Suprapubic skin (tissue), 4 donors: ENCODE measurements around the gene HSPG2. TPM values are rescaled to one million over a fixed set of nuclear protein-coding genes. Genes with fewer than 3 reads are reported as not detected.
"Not testable (repeated sequence)": the region's sequence is repeated elsewhere in the genome, so short reads cannot be mapped to it uniquely, and the experiment has no call there.

ENCODE experiments used
- DNase-seq, 2 donors: peaks; one replicate each; pipeline ENCODE4 v3.0.0-alpha.2; 2019; ENCODE audit warnings: low spot score in 2 of 2
- H3K27ac ChIP-seq: fragments of 200-600 bp; sonication (generic); one replicate; pipeline ENCODE4 v1.5.1; 2019
- H3K27me3 ChIP-seq: fragments of 200-600 bp; sonication (generic); one replicate; pipeline ENCODE4 v1.5.1; 2019
- H3K36me3 ChIP-seq: fragments of 200-600 bp; sonication (generic); one replicate; pipeline ENCODE4 v1.5.1; 2019
- H3K4me1 ChIP-seq: fragments of 200-600 bp; sonication (generic); one replicate; pipeline ENCODE4 v1.5.1; 2019
- H3K4me3 ChIP-seq: fragments of 200-600 bp; sonication (generic); one replicate; pipeline ENCODE4 v1.5.1; 2019; ENCODE audit warnings: mild to moderate bottlenecking
- H3K9me3 ChIP-seq: fragments of 200-600 bp; sonication (generic); one replicate; pipeline ENCODE4 v1.5.1; 2019
- EP300 ChIP-seq: sonication (generic); formaldehyde crosslinking; IDR thresholded peaks from one replicate; pipeline ENCODE4 v1.6.1; 2017; ENCODE audit warnings: antibody characterized with exemption
- POLR2A ChIP-seq, 2 donors: fragments of 450-650 bp; IDR thresholded peaks; one replicate each; pipeline ENCODE4 v1.6.1; 2017; ENCODE audit warnings: antibody characterized with exemption in 2 of 2, mild to moderate bottlenecking in 2 of 2, moderate library complexity in 2 of 2
- POLR2AphosphoS5 ChIP-seq, 3 donors: sonication (generic); formaldehyde crosslinking; IDR thresholded peaks; one replicate each; pipeline ENCODE4 v1.6.1; 2017; ENCODE audit warnings: antibody characterized with exemption in 3 of 3
- WGBS: methylation state at CpG from one replicate; pipeline ENCODE4 v1.1.5; 2018; 5-methylcytosine and 5-hydroxymethylcytosine counted together
- total RNA-seq, 4 donors: library from RNA; depleted of rRNA; stranded (reverse); fragments of >200 nt; gene quantifications; one replicate each; pipeline ENCODE4 v1.1.0, GENCODE V29; 2016
- TF ChIP-seq, protein P1 (sequence below), 2 donors: fragments of 200-600 bp in 1 of 2; fragments of 450-650 bp in 1 of 2; sonication (generic) in 1 of 2; IDR thresholded peaks; one replicate each; pipeline ENCODE4 v1.5.1; 2016 to 2019; ENCODE audit warnings: antibody characterized with exemption in 2 of 2, mild to moderate bottlenecking in 1 of 2, moderate library complexity in 1 of 2

HSPG2 gene
- total RNA-seq, 4 donors from 2014 or later, result 97.5 to 164 (median 131) TPM

DNA sequence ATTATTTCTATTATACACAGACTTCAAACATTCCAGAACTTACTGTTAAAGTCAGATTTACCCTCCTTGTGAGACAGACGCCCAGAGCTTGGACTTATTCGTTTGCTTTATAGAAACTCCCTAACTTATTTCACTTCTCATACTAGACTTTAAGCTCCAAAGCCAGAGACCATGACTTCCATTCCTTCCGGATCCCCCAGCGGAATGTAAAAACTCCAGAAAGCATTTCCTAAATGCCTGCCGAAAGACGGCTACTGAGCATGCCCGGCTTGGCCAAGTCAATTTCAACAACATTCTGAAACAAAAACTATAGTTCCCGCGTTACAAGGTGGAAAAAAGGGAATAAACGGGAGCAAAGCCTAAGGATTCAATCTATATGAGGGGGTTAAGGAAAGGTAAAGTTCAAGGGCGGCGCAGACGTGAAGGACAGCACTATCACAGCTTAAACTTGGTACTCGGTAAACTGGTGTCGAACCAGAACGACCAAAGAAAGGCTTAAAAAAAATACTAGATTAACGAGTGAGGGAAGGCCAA, 155.2 kb downstream of the HSPG2 start:
- Histone ChIP-seq H3K9me3 (no peaks in the 10 kb centered on the region), H3K4me3 (peak overlapping the region; percentile 93), H3K4me1 (peaks cover 32% of the 10 kb centered on the region), H3K27ac (peak overlapping the region; percentile 100), H3K27me3 (no peaks in the 10 kb centered on the region), H3K36me3 (no peaks in the 10 kb centered on the region)
- TF ChIP-seq POLR2A (IDR thresholded peaks at IDR 0.05) (no peak), POLR2AphosphoS5 (IDR thresholded peaks at IDR 0.05) (no peak), EP300 (no peak)
- TF ChIP-seq, protein P1, sequence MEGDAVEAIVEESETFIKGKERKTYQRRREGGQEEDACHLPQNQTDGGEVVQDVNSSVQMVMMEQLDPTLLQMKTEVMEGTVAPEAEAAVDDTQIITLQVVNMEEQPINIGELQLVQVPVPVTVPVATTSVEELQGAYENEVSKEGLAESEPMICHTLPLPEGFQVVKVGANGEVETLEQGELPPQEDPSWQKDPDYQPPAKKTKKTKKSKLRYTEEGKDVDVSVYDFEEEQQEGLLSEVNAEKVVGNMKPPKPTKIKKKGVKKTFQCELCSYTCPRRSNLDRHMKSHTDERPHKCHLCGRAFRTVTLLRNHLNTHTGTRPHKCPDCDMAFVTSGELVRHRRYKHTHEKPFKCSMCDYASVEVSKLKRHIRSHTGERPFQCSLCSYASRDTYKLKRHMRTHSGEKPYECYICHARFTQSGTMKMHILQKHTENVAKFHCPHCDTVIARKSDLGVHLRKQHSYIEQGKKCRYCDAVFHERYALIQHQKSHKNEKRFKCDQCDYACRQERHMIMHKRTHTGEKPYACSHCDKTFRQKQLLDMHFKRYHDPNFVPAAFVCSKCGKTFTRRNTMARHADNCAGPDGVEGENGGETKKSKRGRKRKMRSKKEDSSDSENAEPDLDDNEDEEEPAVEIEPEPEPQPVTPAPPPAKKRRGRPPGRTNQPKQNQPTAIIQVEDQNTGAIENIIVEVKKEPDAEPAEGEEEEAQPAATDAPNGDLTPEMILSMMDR (IDR thresholded peaks at IDR 0.05), result no peak
- 0% methylated on average over 17 of the region's 17 CpGs for WGBS
- no peak for DNase-seq

DNA sequence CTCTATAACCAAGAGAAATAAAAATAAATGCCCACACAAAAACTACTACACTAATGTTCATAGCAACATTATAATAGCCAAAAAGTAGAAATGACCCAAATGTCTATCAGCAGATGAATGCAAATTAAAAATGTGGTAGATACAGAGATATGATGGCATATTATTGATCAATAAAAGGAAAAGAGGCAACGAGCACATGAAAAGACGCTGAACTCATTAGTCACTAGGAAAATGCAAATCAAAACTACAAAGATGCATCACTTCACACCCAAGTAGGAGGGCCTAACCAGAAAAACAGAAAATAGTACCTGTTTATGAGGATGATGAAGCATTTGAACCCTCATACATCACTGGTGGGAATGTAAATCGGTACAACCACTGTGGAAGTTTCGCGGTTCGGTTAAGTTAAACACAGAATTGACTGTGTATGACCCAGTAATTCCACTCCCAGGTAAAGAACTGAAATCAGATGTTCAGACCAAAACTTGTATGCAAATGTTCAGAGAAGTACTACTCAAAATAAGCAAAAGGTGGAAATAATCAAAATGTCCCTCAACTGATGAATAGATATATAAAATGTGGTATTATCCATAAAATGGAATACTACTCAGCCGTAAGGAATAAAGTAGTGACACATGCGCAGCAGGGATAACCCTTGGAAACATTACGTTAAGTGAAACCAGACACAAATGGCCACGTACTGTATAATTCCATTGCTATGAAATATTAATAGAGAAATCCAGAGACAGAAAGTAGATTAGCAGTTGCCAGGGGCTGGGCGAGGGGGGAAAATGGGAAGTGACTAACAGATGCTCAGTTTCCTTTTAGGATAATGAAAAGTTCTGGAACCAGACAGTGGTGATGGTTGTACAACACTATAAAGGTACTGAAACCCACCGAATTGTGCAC, 157.2 kb downstream of the HSPG2 start:
- no peak overlapping the region for H3K27ac ChIP-seq
- 76% methylated on average over 12 of the region's 12 CpGs for WGBS

DNA sequence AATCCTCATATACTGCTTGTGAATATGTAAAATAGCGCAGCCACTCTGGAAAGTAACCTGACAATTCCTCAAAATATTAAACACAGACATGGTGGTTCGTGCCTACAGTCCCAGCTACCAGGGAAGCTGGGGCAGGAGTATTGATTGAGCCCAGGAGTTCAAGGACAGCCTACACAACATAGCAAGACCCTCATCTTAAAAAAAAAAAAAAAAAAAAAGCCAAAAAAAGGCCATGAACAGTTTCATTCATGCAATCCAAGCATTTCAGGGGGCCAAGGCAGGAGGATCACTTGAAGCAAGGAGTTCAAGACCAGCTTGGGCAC, 158.7 kb downstream of the HSPG2 start:
- Histone ChIP-seq H3K4me1 (peaks cover 30% of the 10 kb centered on the region), H3K36me3 (no peaks in the 10 kb centered on the region), H3K9me3 (no peaks in the 10 kb centered on the region), H3K27ac (no peak overlapping the region), H3K27me3 (no peaks in the 10 kb centered on the region), H3K4me3 (no peak overlapping the region)
- WGBS, result 92% methylated on average over 2 of the region's 2 CpGs
- no peak for TF ChIP-seq POLR2AphosphoS5 (IDR thresholded peaks at IDR 0.05)
- no peak for DNase-seq

More for the DNA sequence above, 157.2 kb downstream of the HSPG2 start:
- no peaks in the 10 kb centered on the region for H3K36me3 ChIP-seq
- DNase-seq, result no peak
- H3K27me3 ChIP-seq, result no peaks in the 10 kb centered on the region
- H3K9me3 ChIP-seq, result no peaks in the 10 kb centered on the region
- no peak overlapping the region for H3K4me3 ChIP-seq
- peaks cover 32% of the 10 kb centered on the region for H3K4me1 ChIP-seq
- no peak for TF ChIP-seq POLR2A (IDR thresholded peaks at IDR 0.05)
- no peak for TF ChIP-seq POLR2AphosphoS5 (IDR thresholded peaks at IDR 0.05)
- TF ChIP-seq EP300, result no peak
- TF ChIP-seq, protein P1 (IDR thresholded peaks at IDR 0.05), result no peak

DNA sequence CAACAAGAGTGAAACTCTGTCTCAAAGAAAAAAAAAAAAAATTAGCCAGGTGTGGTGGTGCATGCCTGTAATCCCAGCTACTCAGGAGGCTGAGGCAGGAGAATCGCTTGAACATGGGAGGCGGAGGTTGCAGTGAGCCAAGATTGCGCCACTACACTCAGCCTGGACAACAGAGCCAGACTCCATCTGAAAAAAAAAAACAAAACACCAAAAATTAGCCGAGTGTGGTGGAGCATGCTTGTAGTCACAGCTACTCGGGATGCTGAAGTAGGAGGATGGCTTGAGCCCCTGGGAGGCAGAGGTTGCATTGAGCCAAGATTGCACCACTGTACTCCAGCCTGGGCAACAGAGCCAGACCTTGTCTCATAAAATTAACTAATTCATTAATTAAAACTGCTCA, 160.2 kb downstream of the HSPG2 start:
- not testable (repeated sequence) for DNase-seq, H3K27ac ChIP-seq, H3K4me3 ChIP-seq, H3K27me3 ChIP-seq, H3K9me3 ChIP-seq, H3K36me3 ChIP-seq
- 93% methylated on average over 5 of the region's 5 CpGs for WGBS
- peaks cover 28% of the 10 kb centered on the region for H3K4me1 ChIP-seq

DNA sequence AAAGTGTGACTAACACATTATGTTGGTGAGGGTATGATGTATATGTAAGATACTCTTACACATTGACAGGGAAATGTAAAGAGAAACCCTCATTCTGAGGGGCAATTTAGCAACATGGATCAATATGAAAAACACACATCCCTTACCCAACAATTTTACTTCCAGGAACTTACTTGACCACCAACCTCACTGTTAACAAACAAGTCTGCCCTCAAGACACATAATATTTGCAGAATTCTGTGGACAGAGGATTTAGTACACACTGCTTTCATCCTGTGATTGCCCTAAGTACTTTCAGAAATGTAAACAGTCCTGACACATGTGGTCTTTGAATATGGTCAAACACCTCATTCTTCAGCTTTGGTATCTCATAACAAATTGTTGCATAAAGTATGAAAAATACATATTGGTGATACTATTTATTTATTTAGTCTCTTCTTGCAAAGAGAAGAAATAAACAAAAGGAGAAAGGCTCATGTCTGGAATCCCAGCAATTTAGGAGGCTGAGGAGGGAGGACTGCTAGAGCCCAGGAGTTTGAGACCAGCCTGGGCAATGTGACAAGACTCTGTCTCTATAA, 161.0 kb downstream of the HSPG2 start:
- Histone ChIP-seq H3K4me3 (no peak overlapping the region), H3K27me3 (no peaks in the 10 kb centered on the region), H3K36me3 (no peaks in the 10 kb centered on the region), H3K9me3 (no peaks in the 10 kb centered on the region), H3K27ac (no peak overlapping the region), H3K4me1 (peaks cover 20% of the 10 kb centered on the region)
- TF ChIP-seq, protein P1 (IDR thresholded peaks at IDR 0.05), result no peak
- TF ChIP-seq EP300 (no peak), POLR2A (IDR thresholded peaks at IDR 0.05) (no peak), POLR2AphosphoS5 (IDR thresholded peaks at IDR 0.05) (no peak)
- no peak for DNase-seq

DNA sequence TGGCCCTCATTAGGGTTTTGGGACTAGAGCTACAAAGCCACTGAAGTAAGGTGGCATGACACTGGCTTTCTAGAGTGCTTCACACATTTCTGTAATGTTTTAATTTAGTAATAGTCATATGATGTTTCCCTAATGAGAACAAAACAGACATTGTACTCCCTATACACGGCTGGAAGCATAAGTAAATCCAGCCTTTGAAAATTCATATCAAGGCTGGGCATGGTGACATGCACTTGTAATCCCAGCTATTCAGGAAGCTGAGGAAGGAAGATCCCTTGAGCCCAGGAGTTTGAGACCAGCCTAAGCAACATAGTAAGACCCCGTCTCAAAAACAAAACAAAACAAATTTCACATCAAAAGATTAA, 161.6 kb downstream of the HSPG2 start:
- Histone ChIP-seq H3K9me3 (no peaks in the 10 kb centered on the region), H3K27me3 (no peaks in the 10 kb centered on the region), H3K4me3 (no peak overlapping the region), H3K36me3 (no peaks in the 10 kb centered on the region), H3K4me1 (peaks cover 16% of the 10 kb centered on the region), H3K27ac (peak overlapping the region; percentile 9)
- TF ChIP-seq EP300 (no peak), POLR2AphosphoS5 (IDR thresholded peaks at IDR 0.05) (no peak), POLR2A (IDR thresholded peaks at IDR 0.05) (no peak)
- TF ChIP-seq, protein P1 (IDR thresholded peaks at IDR 0.05), result no peak
- WGBS, result 52% methylated on average over 2 of the region's 2 CpGs
- DNase-seq, result no peak
